ENCODE measurements around the gene NKD2.

The NKD2 gene

DNA sequence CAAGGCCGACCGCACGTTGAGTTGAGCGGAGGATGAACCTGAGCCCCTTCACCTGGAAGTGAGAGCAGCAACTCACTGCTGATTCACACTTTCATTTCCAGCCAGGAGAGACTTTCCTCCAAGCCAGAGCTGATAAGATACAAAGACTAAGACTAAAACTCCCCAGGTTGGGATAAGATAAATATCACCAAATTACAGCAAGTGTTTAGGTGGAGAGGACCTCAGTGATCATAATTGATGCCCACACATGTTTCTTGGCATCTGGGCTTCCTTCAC is 6.4 kb upstream of the NKD2 start:
- no peak for TF ChIP-seq ZFX (IDR thresholded peaks at IDR 0.05; ENCODE audit: borderline replicate concordance)
- TF ChIP-seq, protein P1, sequence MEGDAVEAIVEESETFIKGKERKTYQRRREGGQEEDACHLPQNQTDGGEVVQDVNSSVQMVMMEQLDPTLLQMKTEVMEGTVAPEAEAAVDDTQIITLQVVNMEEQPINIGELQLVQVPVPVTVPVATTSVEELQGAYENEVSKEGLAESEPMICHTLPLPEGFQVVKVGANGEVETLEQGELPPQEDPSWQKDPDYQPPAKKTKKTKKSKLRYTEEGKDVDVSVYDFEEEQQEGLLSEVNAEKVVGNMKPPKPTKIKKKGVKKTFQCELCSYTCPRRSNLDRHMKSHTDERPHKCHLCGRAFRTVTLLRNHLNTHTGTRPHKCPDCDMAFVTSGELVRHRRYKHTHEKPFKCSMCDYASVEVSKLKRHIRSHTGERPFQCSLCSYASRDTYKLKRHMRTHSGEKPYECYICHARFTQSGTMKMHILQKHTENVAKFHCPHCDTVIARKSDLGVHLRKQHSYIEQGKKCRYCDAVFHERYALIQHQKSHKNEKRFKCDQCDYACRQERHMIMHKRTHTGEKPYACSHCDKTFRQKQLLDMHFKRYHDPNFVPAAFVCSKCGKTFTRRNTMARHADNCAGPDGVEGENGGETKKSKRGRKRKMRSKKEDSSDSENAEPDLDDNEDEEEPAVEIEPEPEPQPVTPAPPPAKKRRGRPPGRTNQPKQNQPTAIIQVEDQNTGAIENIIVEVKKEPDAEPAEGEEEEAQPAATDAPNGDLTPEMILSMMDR (IDR thresholded peaks at IDR 0.05): no peak
- no peak overlapping the region for H3K27ac ChIP-seq

DNA sequence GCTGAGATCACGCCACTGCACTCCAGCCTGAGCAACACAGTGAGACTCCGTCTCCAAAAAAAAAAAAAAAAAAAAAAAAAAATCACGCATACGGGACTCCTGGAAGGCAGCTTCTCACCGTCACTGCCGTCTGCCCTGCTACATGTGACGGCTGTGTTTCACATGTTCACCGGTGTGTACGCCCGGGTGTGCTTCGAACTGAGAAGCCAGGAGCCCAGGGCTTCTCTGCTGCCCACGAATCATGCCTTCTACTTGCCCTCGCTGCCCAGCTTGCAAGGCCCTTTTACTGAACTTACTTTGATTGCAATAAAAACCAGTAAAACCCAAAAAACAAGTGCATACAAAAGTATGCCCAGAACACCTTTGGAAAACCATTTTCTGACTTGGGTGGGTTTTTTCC is 5.8 kb upstream of the NKD2 start:
- H3K27ac ChIP-seq: no peak overlapping the region
- no peak for TF ChIP-seq ZFX (IDR thresholded peaks at IDR 0.05; ENCODE audit: borderline replicate concordance)
- TF ChIP-seq, protein P1 (IDR thresholded peaks at IDR 0.05): no peak

DNA sequence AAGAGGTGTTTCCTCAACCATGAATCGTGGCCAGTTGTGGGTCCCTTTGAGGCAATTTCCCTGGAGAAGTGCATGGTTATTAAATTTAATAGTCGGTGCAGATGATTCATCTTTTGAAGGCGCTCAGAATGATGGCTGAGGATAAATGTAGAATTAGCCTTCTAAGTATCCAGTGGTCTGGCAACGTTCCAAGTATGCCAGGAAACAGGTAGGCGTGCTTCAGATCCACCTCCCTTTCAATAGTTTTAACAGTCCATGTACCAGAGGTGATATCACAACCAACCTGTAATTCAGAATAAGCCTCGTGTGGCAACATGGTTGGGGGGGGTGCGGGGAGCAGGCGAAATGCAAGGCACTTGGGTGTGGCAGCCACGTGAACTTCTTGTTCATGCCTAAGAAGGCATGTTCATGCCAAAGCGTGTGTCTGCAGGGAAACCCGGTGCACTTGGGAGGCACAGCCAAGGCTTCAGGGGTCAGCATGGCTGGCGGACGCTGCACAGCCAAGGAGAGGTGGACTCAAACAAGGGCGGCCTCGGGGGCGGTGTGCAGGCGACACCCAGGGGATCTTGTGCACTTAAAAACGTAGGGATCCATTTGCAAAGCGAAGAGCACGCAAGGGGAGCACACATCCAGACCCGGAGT is 5.2 kb upstream of the NKD2 start:
- TF ChIP-seq, protein P1 (IDR thresholded peaks at IDR 0.05): no peak
- TF ChIP-seq ZFX (IDR thresholded peaks at IDR 0.05; ENCODE audit: borderline replicate concordance): no peak
- no peak overlapping the region for H3K27ac ChIP-seq

DNA sequence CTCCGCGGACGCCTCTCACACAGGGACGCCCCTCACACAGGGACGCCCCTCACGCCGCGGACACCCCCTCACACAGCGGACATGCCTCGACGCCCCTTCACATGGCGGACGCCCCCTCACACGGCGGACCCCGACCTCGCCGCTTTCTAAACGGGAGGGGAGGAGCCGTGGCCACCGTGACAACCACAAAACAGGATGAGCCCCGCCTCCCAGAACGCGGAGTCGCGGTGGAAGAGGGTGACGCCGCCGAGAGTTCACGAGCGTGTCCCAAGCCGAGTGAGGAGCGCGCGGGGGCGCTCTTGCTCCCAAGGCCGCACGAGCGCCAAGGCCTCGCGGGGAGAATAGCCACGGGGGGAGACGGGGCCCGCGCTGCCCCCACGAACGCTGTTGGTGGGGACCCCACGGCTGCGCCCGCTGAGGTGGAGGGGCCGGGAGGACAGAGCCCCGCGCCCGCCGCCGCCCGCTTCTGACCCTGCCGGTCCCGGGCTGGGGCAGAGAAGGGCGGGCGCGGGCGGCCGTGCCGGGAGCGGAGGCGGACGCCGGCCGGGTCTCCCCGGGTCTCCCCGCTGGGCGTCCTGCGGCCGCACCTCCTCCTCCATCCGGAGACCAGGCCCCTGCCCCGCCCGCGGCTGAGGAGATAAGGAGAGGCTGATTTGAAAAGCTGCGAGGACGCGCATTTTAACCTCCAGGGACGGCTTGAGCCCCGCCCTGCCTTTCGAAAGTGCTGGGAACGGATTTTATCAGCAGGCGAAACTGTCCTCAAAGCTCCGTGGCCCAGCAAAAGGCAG is 3.9 kb upstream of the NKD2 start:
- no peak overlapping the region for H3K27ac ChIP-seq
- TF ChIP-seq, protein P1 (IDR thresholded peaks at IDR 0.05): peak; percentile 85
- no peak for TF ChIP-seq ZFX (IDR thresholded peaks at IDR 0.05; ENCODE audit: borderline replicate concordance)

DNA sequence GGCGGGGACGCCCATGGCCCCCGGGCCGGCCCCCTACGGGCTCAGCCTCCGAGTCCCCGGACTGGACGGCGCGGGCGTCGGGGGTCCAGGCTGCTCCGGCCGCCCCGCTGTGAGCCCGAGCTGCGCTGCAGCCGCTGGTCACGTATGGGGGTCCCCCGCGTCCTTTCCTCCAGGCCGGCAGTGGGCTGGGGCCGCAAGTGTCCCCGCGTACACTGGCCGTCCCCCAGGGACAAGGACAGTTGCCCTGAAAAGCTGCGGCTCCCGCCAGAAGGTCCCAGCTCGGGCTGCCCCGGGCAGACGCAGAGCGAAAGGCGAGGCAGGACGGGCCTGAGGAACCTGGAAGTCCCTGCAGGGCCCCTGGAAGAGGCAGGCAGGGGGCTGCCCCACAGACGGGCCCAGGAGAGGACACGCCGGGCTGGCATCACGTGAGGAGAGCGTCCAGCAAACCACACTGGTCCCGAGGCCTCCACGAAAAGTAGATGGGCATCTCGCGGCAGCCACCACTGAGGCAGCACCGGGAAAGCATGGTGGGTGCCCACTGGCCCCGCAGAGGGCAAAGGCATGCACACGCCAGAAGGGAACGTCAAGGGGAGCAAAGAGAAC is 3.3 kb upstream of the NKD2 start:
- TF ChIP-seq, protein P1 (IDR thresholded peaks at IDR 0.05): no peak
- TF ChIP-seq ZFX (IDR thresholded peaks at IDR 0.05; ENCODE audit: borderline replicate concordance): no peak
- H3K27ac ChIP-seq: no peak overlapping the region

DNA sequence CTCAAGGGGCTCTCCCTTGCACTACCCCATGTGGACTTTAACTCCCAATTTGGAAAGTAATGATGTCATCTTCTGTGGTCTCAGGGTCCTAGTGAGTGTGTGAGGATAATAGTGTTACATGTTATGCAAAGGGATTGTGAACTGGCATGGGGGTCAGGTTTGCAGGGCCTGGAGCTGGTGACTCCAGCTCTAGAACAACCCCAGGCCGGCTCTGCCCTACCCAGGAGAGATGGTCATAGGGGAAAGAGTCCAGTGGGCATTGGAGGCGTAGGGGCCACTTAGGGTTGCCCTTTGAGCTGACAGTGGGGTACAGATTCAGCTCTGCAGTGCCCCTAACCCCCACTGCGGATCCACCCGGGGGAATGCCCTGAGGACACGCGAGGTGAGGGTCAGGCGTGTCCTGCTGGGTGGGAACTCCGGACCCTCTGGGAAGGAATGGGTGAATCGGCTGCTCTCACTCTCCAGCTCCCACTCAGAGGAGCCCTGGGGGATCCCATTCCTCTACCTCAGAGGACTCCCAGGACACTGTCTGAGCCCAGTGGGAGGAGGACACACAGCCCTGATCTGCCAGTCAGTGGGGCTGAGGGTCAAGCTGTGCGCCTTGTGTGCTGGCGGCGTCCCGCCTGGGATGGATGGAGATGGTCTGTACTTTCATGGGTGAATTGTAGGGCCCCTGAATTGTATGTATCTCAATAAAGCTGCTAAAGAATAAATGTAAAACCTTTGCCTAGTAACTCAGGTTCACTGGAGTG is 2.5 kb upstream of the NKD2 start:
- TF ChIP-seq ZFX (IDR thresholded peaks at IDR 0.05; ENCODE audit: borderline replicate concordance): no peak
- TF ChIP-seq, protein P1 (IDR thresholded peaks at IDR 0.05): no peak
- H3K27ac ChIP-seq: no peak overlapping the region
